HG03066 (cell line): ENCODE measurements around the gene KIF5B.
"Not testable (repeated sequence)": the region's sequence is repeated elsewhere in the genome, so short reads cannot be mapped to it uniquely, and the experiment has no call there.

ENCODE experiments used
- ATAC-seq: cut with Tn5 transposase; IDR thresholded peaks from one replicate; pipeline ENCODE4 v1.9.1; 2021; ENCODE audit warnings: low read depth; ENCODE audit not compliant: unreplicated experiment

KIF5B gene

GRCh38 chr10:32061440-32061839, 5.2 kb upstream of the KIF5B start:
- no peak for ATAC-seq

- no peak for ATAC-seq
Measured at GRCh38 chr10:32060347-32060746, 4.1 kb upstream of the KIF5B start.

- ATAC-seq = no peak
Measured at GRCh38 chr10:32059472-32059871, 3.2 kb upstream of the KIF5B start.

GRCh38 chr10:32057036-32057372, 779 bp upstream of the KIF5B start:
- no peak for ATAC-seq

GRCh38 chr10:32055478-32056135, 618 bp downstream of the KIF5B start:
- peak; percentile 44 for ATAC-seq

- ATAC-seq = no peak
Measured at GRCh38 chr10:32054094-32054493, 2.1 kb downstream of the KIF5B start.

- ATAC-seq = not testable (repeated sequence)
Measured at GRCh38 chr10:32053392-32053791, 2.8 kb downstream of the KIF5B start.

GRCh38 chr10:32051926-32052325, 4.3 kb downstream of the KIF5B start:
- no peak for ATAC-seq

GRCh38 chr10:32050177-32050576, 6.0 kb downstream of the KIF5B start:
- ATAC-seq = no peak

- ATAC-seq = no peak
Measured at GRCh38 chr10:32049113-32049512, 7.1 kb downstream of the KIF5B start.

- ATAC-seq = no peak
Measured at GRCh38 chr10:32048282-32048681, 7.9 kb downstream of the KIF5B start.

- ATAC-seq = no peak
Measured at GRCh38 chr10:32047881-32048280, 8.3 kb downstream of the KIF5B start.

- ATAC-seq = no peak
Measured at GRCh38 chr10:32046151-32046550, 10.1 kb downstream of the KIF5B start.

GRCh38 chr10:32042730-32043129, 13.5 kb downstream of the KIF5B start:
- ATAC-seq = not testable (repeated sequence)

GRCh38 chr10:32041290-32042028, 14.8 kb downstream of the KIF5B start:
- ATAC-seq = no peak

GRCh38 chr10:32039734-32040133, 16.5 kb downstream of the KIF5B start:
- no peak for ATAC-seq

GRCh38 chr10:32038777-32039176, 17.4 kb downstream of the KIF5B start:
- ATAC-seq = no peak

GRCh38 chr10:32036922-32037321, 19.3 kb downstream of the KIF5B start:
- no peak for ATAC-seq

GRCh38 chr10:32035038-32035437, 21.2 kb downstream of the KIF5B start:
- no peak for ATAC-seq

- no peak for ATAC-seq
Measured at GRCh38 chr10:32033171-32033570, 23.1 kb downstream of the KIF5B start.

- no peak for ATAC-seq
Measured at GRCh38 chr10:32031920-32032319, 24.3 kb downstream of the KIF5B start.

GRCh38 chr10:32031424-32031823, 24.8 kb downstream of the KIF5B start:
- ATAC-seq = no peak
